Panc1 (cell line): ENCODE data around the gene YPEL3.
A peak's percentile ranks its signal among the peaks of the same experiment; 100 is the strongest.

Source experiments
- CTCF ChIP-seq: fragments of 450-650 bp; IDR thresholded peaks from 2 replicates; pipeline ENCODE4 v1.5.1; 2017; ENCODE audit warnings: mild to moderate bottlenecking
- POLR2AphosphoS5 ChIP-seq: IDR thresholded peaks from 2 replicates; pipeline ENCODE4 v1.6.1; 2012; ENCODE audit warnings: mild to moderate bottlenecking, low read depth, low read length, moderate library complexity
- REST ChIP-seq, 2 experiments: IDR thresholded peaks; 2 replicates each; pipeline ENCODE4 v1.6.1; 2011 to 2012; ENCODE audit warnings: low read depth in 2 of 2, control low read depth in 1 of 2, low read length in 1 of 2, mild to moderate bottlenecking in 1 of 2, moderate library complexity in 1 of 2; ENCODE audit not compliant: insufficient read depth in 1 of 2

GRCh38 chr16:30065943-30066760 is 29.9 kb downstream of the YPEL3 start:
- TF ChIP-seq CTCF (no peak), POLR2AphosphoS5 (peak; percentile 32; the same call in 1 of the 2 replicates), REST (IDR thresholded peaks at IDR 0.05; ENCODE audit: insufficient read depth in 1 of 2, low read depth in 2 of 2, low read length in 1 of 2) (no peak)
